Mucosa of rectum (tissue), 2 donors: ENCODE results near the gene PSMB8.
"Not testable (repeated sequence)": the region's sequence is repeated elsewhere in the genome, so short reads cannot be mapped to it uniquely, and the experiment has no call there.

Experiments
- H3K27ac ChIP-seq, 2 donors: one replicate each; pipeline ENCODE4 v1.7.0; 2013; ENCODE audit warnings: inconsistent platforms in 2 of 2, low read depth in 2 of 2, low read length in 2 of 2
- H3K27me3 ChIP-seq, 2 donors: one replicate each; pipeline ENCODE4 v1.7.0; 2013; ENCODE audit warnings: low read length in 2 of 2; ENCODE audit not compliant: control insufficient read depth in 2 of 2, insufficient read depth in 2 of 2
- H3K36me3 ChIP-seq, 2 donors: one replicate each; pipeline ENCODE4 v1.7.0; 2013; ENCODE audit warnings: low read length in 2 of 2; ENCODE audit not compliant: control insufficient read depth in 2 of 2, insufficient read depth in 2 of 2
- H3K4me1 ChIP-seq, 2 donors: one replicate each; pipeline ENCODE4 v1.7.0; 2013; ENCODE audit warnings: low read length in 2 of 2, mild to moderate bottlenecking in 1 of 2; ENCODE audit not compliant: control insufficient read depth in 2 of 2, insufficient read depth in 2 of 2
- H3K4me3 ChIP-seq, 2 donors: one replicate each; pipeline ENCODE4 v1.7.0; 2013; ENCODE audit warnings: low read length in 2 of 2
- H3K9ac ChIP-seq, 2 donors: one replicate each; pipeline ENCODE4 v1.7.0; 2013; ENCODE audit warnings: low read length in 2 of 2, low read depth in 1 of 2, mild to moderate bottlenecking in 1 of 2
- H3K9me3 ChIP-seq, 2 donors: one replicate each; pipeline ENCODE4 v1.7.0; 2013; ENCODE audit warnings: low read length in 2 of 2; ENCODE audit not compliant: control insufficient read depth in 2 of 2
- donor health status: healthy.
- donor health status: Normal muscosa, but diverticular disease.

Gene PSMB8

GRCh38 chr6:32879691-32880090 is 35.8 kb upstream of the PSMB8 start:
- no peaks in the 10 kb centered on the region for H3K4me1 ChIP-seq
- H3K36me3 ChIP-seq, result no peaks in the 10 kb centered on the region
- no peak overlapping the region for H3K4me3 ChIP-seq
- no peaks in the 10 kb centered on the region for H3K27me3 ChIP-seq
- H3K27ac ChIP-seq, result no peak overlapping the region
- H3K9ac ChIP-seq, result no peak overlapping the region
- no peaks in the 10 kb centered on the region for H3K9me3 ChIP-seq

- Histone ChIP-seq H3K9ac (no peak overlapping the region), H3K27ac (no peak overlapping the region), H3K36me3 (no peaks in the 10 kb centered on the region), H3K9me3 (no peaks in the 10 kb centered on the region), H3K27me3 (no peaks in the 10 kb centered on the region), H3K4me3 (no peak overlapping the region), H3K4me1 (no peaks in the 10 kb centered on the region)
These were observed 32.8 kb upstream of the PSMB8 start for GRCh38 chr6:32876603-32877002.

GRCh38 chr6:32873947-32874346 is 30.1 kb upstream of the PSMB8 start:
- not testable (repeated sequence) for H3K4me1 ChIP-seq, H3K9ac ChIP-seq, H3K4me3 ChIP-seq, H3K27ac ChIP-seq, H3K9me3 ChIP-seq, H3K36me3 ChIP-seq, H3K27me3 ChIP-seq

- Histone ChIP-seq H3K9me3 (no peaks in the 10 kb centered on the region), H3K27me3 (peaks cover 3 to 5% of the 10 kb centered on the region in 2 donors), H3K36me3 (no peaks in the 10 kb centered on the region), H3K9ac (no peak overlapping the region), H3K4me1 (peaks cover 0 to 9% of the 10 kb centered on the region in 2 donors), H3K27ac (no peak overlapping the region), H3K4me3 (no peak overlapping the region)
These were observed 24.5 kb upstream of the PSMB8 start for GRCh38 chr6:32868257-32868788.

- peaks cover 3 to 5% of the 10 kb centered on the region in 2 donors for H3K27me3 ChIP-seq
- no peaks in the 10 kb centered on the region for H3K36me3 ChIP-seq
- no peak overlapping the region for H3K9ac ChIP-seq
- no peak overlapping the region for H3K27ac ChIP-seq
- H3K4me3 ChIP-seq, result no peak overlapping the region
- peaks cover 0 to 9% of the 10 kb centered on the region in 2 donors for H3K4me1 ChIP-seq
- no peaks in the 10 kb centered on the region for H3K9me3 ChIP-seq
These were observed 23.9 kb upstream of the PSMB8 start for GRCh38 chr6:32867554-32868256.

GRCh38 chr6:32867022-32867477 is 23.2 kb upstream of the PSMB8 start:
- Histone ChIP-seq H3K9me3 (no peaks in the 10 kb centered on the region), H3K36me3 (no peaks in the 10 kb centered on the region), H3K27me3 (peaks cover 3 to 5% of the 10 kb centered on the region in 2 donors), H3K27ac (no peak overlapping the region), H3K4me3 (no peak overlapping the region), H3K4me1 (peaks cover 0 to 9% of the 10 kb centered on the region in 2 donors), H3K9ac (no peak overlapping the region)

GRCh38 chr6:32865724-32866443 is 22.0 kb upstream of the PSMB8 start:
- no peak overlapping the region for H3K27ac ChIP-seq
- peaks cover 0 to 9% of the 10 kb centered on the region in 2 donors for H3K4me1 ChIP-seq
- no peak overlapping the region for H3K9ac ChIP-seq

GRCh38 chr6:32862725-32863124 is 18.9 kb upstream of the PSMB8 start:
- Histone ChIP-seq H3K27me3 (no peaks in the 10 kb centered on the region), H3K9ac (no peak overlapping the region), H3K9me3 (no peaks in the 10 kb centered on the region), H3K4me1 (peaks cover 0 to 5% of the 10 kb centered on the region in 2 donors), H3K4me3 (no peak overlapping the region), H3K27ac (no peak overlapping the region), H3K36me3 (peaks cover 17% of the 10 kb centered on the region in 2 donors)

More at GRCh38 chr6:32865724-32866443, 22.0 kb upstream of the PSMB8 start:
- Histone ChIP-seq H3K4me3 (no peak overlapping the region), H3K36me3 (no peaks in the 10 kb centered on the region), H3K27me3 (peaks cover 3 to 5% of the 10 kb centered on the region in 2 donors), H3K9me3 (no peaks in the 10 kb centered on the region)

GRCh38 chr6:32860674-32861073 is 16.8 kb upstream of the PSMB8 start:
- Histone ChIP-seq H3K27ac (no peak overlapping the region), H3K9me3 (no peaks in the 10 kb centered on the region), H3K9ac (no peak overlapping the region), H3K4me1 (peaks cover 4 to 5% of the 10 kb centered on the region in 2 donors), H3K27me3 (no peaks in the 10 kb centered on the region), H3K36me3 (peaks cover 20 to 24% of the 10 kb centered on the region in 2 donors), H3K4me3 (no peak overlapping the region)

- Histone ChIP-seq H3K9me3 (no peaks in the 10 kb centered on the region), H3K4me1 (peaks cover 9 to 15% of the 10 kb centered on the region in 2 donors), H3K4me3 (no peak overlapping the region), H3K36me3 (peaks cover 20 to 24% of the 10 kb centered on the region in 2 donors), H3K9ac (no peak overlapping the region), H3K27me3 (no peaks in the 10 kb centered on the region), H3K27ac (no peak overlapping the region)
These were observed 14.3 kb upstream of the PSMB8 start for GRCh38 chr6:32858194-32858593.
